CD8-positive, alpha-beta memory T cell (primary cell): Measurements from ENCODE around the gene TAF1B. TPM values are rescaled to one million over a fixed set of nuclear protein-coding genes. Genes with fewer than 3 reads are reported as not detected.
"Not testable (repeated sequence)": the region's sequence is repeated elsewhere in the genome, so short reads cannot be mapped to it uniquely, and the experiment has no call there.

Source experiments
- CTCF ChIA-PET: fragments of 350-600 bp; sonication (Branson Sonifier 250); formaldehyde crosslinking; loops from one replicate; lab custom pipeline; 2021; ENCODE audit warnings: antibody characterized with exemption; lab: Charles Lee
- POLR2A ChIA-PET: fragments of 350-600 bp; sonication (Branson Sonifier 250); formaldehyde crosslinking; loops from one replicate; lab custom pipeline; 2021; ENCODE audit warnings: antibody characterized with exemption; lab: Charles Lee
- DNase-seq, 5 donors: peaks; one replicate each; pipeline versions ENCODE4 v3.0.0 to v3.0.0-alpha.2; 2020 to 2022; ENCODE audit warnings: mixed read lengths in 1 of 5
- H3K27ac ChIP-seq: one replicate; pipeline ENCODE4 v1.7.0; 2013; ENCODE audit warnings: low read depth, mild to moderate bottlenecking, low read length, moderate library complexity
- H3K27me3 ChIP-seq: 2 replicates; pipeline ENCODE4 v1.7.0; 2013; ENCODE audit warnings: low read length, mild to moderate bottlenecking; ENCODE audit not compliant: insufficient read depth, poor library complexity, severe bottlenecking
- H3K36me3 ChIP-seq: 2 replicates; pipeline ENCODE4 v1.7.0; 2013; ENCODE audit warnings: mild to moderate bottlenecking, low read length, moderate library complexity; ENCODE audit not compliant: insufficient read depth
- H3K4me1 ChIP-seq: 2 replicates; pipeline ENCODE4 v1.7.0; 2013; ENCODE audit warnings: mild to moderate bottlenecking, low read length, moderate library complexity; ENCODE audit not compliant: insufficient read depth
- H3K4me3 ChIP-seq: 2 replicates; pipeline ENCODE4 v1.7.0; 2013; ENCODE audit warnings: mild to moderate bottlenecking, low read length
- H3K9me3 ChIP-seq: 2 replicates; pipeline ENCODE4 v1.7.0; 2013; ENCODE audit warnings: mild to moderate bottlenecking, low read length
- H3K27ac Mint-ChIP-seq, 8 donors: one replicate each; pipeline ENCODE4 v1.8.0; 2020 to 2021; ENCODE audit warnings: mixed read lengths in 8 of 8, mild to moderate bottlenecking in 6 of 8, inconsistent platforms in 3 of 8, moderate library complexity in 3 of 8
- H3K27me3 Mint-ChIP-seq, 2 donors: one replicate each; pipeline ENCODE4 v1.8.0; 2020 to 2021; ENCODE audit warnings: mixed read lengths in 2 of 2, mild to moderate bottlenecking in 1 of 2, moderate library complexity in 1 of 2
- H3K36me3 Mint-ChIP-seq, 3 donors: one replicate each; pipeline ENCODE4 v1.8.0; 2020 to 2021; ENCODE audit warnings: mixed read lengths in 3 of 3, inconsistent platforms in 1 of 3, mild to moderate bottlenecking in 1 of 3
- H3K4me1 Mint-ChIP-seq, 3 donors: one replicate each; pipeline ENCODE4 v1.8.0; 2020 to 2021; ENCODE audit warnings: mixed read lengths in 3 of 3, inconsistent platforms in 1 of 3, mild to moderate bottlenecking in 1 of 3
- H3K4me3 Mint-ChIP-seq, 7 donors: one replicate each; pipeline ENCODE4 v1.8.0; 2020 to 2021; ENCODE audit warnings: mixed read lengths in 7 of 7, mild to moderate bottlenecking in 6 of 7, moderate library complexity in 4 of 7, inconsistent platforms in 2 of 7
- H3K9me3 Mint-ChIP-seq, 5 donors: one replicate each; pipeline ENCODE4 v1.8.0; 2020 to 2022; ENCODE audit warnings: mixed read lengths in 5 of 5, mild to moderate bottlenecking in 3 of 5, moderate library complexity in 2 of 5, inconsistent platforms in 1 of 5
- polyA plus RNA-seq: library from polyadenylated mRNA; unstranded; fragments of 300-500 nt; fragmentation: Illumina TruSeq; gene quantifications from one replicate; pipeline ENCODE4 v1.2.3, GENCODE V29; 2021
- total RNA-seq, 2 experiments: library from RNA; stranded (reverse); gene quantifications; one replicate each; pipeline ENCODE4 v1.2.3, GENCODE V29; 2021

Gene TAF1B
- total and polyA plus RNA-seq, 3 experiments from 2014 or later = 19.1 to 24.3 (median 20.6) TPM

- POLR2A ChIA-PET = no interaction called here
- Histone ChIP-seq H3K36me3 (peaks cover 8% of the 10 kb centered on the region), H3K4me3 (no peak overlapping the region), H3K9me3 (no peaks in the 10 kb centered on the region), H3K27ac (no peak overlapping the region), H3K4me1 (no peaks in the 10 kb centered on the region), H3K27me3 (no peaks in the 10 kb centered on the region)
- CTCF ChIA-PET = no interaction called here
- peaks cover 0 to 65% (median 41%) of the 10 kb centered on the region in 3 donors for H3K36me3 Mint-ChIP-seq
- H3K4me3 Mint-ChIP-seq = no peak overlapping the region
- H3K27ac Mint-ChIP-seq = no peak overlapping the region
- H3K9me3 Mint-ChIP-seq = no peaks in the 10 kb centered on the region
- DNase-seq = no peak
- H3K4me1 Mint-ChIP-seq = peaks cover 0 to 8% (median 3%) of the 10 kb centered on the region in 3 donors
- H3K27me3 Mint-ChIP-seq = no peaks in the 10 kb centered on the region
These were observed 69.2 kb downstream of the TAF1B start for GRCh38 chr2:9912468-9912867.

- H3K27ac Mint-ChIP-seq = peak overlapping the region in 1 of 8 donors; percentile 32
- ChIA-PET POLR2A (no interaction called here), CTCF (no interaction called here)
- H3K4me1 ChIP-seq = no peaks in the 10 kb centered on the region
- no peak overlapping the region for H3K4me3 Mint-ChIP-seq
- H3K27me3 ChIP-seq = no peaks in the 10 kb centered on the region
- H3K9me3 ChIP-seq = no peaks in the 10 kb centered on the region
- H3K36me3 Mint-ChIP-seq = peaks cover 0 to 74% (median 32%) of the 10 kb centered on the region in 3 donors
- peaks cover 8% of the 10 kb centered on the region for H3K36me3 ChIP-seq
- no peaks in the 10 kb centered on the region for H3K4me1 Mint-ChIP-seq
- no peak overlapping the region for H3K4me3 ChIP-seq
- H3K27me3 Mint-ChIP-seq = no peaks in the 10 kb centered on the region
- DNase-seq = no peak
- H3K27ac ChIP-seq = no peak overlapping the region
- no peaks in the 10 kb centered on the region for H3K9me3 Mint-ChIP-seq
These were observed 71.3 kb downstream of the TAF1B start for GRCh38 chr2:9914384-9915065.

DNA sequence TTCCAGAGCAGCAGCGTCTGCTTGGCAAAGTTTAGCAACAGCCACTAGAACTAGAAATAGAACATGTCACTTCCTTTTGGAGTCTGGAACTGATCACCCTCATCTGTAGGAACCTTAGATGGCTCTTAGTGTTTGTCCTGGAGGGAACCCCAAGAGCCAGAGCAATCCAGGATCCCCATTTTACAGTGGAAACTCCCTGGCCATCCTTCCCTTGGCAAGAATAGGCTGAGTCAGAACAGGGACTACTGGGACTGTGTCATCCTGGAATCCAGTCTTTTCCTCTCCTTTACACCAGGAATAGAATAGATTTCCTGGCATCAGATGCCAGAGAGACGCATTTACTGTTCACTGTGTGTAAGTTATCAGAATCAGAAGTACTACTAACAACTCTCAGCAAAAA is 75.0 kb downstream of the TAF1B start:
- Mint-ChIP-seq H3K4me3 (no peak overlapping the region), H3K9me3 (no peaks in the 10 kb centered on the region), H3K27ac (peak overlapping the region in 1 of 8 donors; percentile 43), H3K27me3 (no peaks in the 10 kb centered on the region), H3K36me3 (peaks cover 4 to 70% (median 27%) of the 10 kb centered on the region in 3 donors), H3K4me1 (no peaks in the 10 kb centered on the region)
- ChIA-PET POLR2A (no interaction called here), CTCF (interaction anchor here (1.0 kb wide), 1 partner anchor 105 kb away, joined by 3 read pairs; no protein-coding TSS in a partner anchor)
- no peak for DNase-seq
- Histone ChIP-seq H3K4me3 (no peak overlapping the region), H3K9me3 (no peaks in the 10 kb centered on the region), H3K27me3 (no peaks in the 10 kb centered on the region), H3K27ac (no peak overlapping the region), H3K36me3 (no peaks in the 10 kb centered on the region), H3K4me1 (no peaks in the 10 kb centered on the region)

- H3K36me3 Mint-ChIP-seq = peaks cover 4 to 68% (median 21%) of the 10 kb centered on the region in 3 donors
- CTCF ChIA-PET = interaction anchor here (1.0 kb wide), 1 partner anchor 106 kb away, joined by 3 read pairs; no protein-coding TSS in a partner anchor
- Histone ChIP-seq H3K27ac (no peak overlapping the region), H3K9me3 (no peaks in the 10 kb centered on the region), H3K27me3 (no peaks in the 10 kb centered on the region), H3K4me1 (no peaks in the 10 kb centered on the region), H3K4me3 (no peak overlapping the region), H3K36me3 (no peaks in the 10 kb centered on the region)
- POLR2A ChIA-PET = no interaction called here
- H3K9me3 Mint-ChIP-seq = no peaks in the 10 kb centered on the region
- DNase-seq = no peak
- no peak overlapping the region for H3K27ac Mint-ChIP-seq
- no peak overlapping the region for H3K4me3 Mint-ChIP-seq
- H3K4me1 Mint-ChIP-seq = no peaks in the 10 kb centered on the region
- no peaks in the 10 kb centered on the region for H3K27me3 Mint-ChIP-seq
These were observed 76.2 kb downstream of the TAF1B start for GRCh38 chr2:9919512-9919911.

GRCh38 chr2:9927020-9927419 is 83.7 kb downstream of the TAF1B start:
- H3K27me3 ChIP-seq, H3K4me3 Mint-ChIP-seq, H3K4me1 Mint-ChIP-seq, POLR2A ChIA-PET, H3K4me3 ChIP-seq, H3K4me1 ChIP-seq, H3K27me3 Mint-ChIP-seq, H3K9me3 Mint-ChIP-seq, H3K27ac ChIP-seq, H3K9me3 ChIP-seq, CTCF ChIA-PET, H3K27ac Mint-ChIP-seq, DNase-seq, H3K36me3 ChIP-seq: not testable (repeated sequence)
- H3K36me3 Mint-ChIP-seq = peaks cover 29 to 69% (median 29%) of the 10 kb centered on the region in 3 donors

DNA sequence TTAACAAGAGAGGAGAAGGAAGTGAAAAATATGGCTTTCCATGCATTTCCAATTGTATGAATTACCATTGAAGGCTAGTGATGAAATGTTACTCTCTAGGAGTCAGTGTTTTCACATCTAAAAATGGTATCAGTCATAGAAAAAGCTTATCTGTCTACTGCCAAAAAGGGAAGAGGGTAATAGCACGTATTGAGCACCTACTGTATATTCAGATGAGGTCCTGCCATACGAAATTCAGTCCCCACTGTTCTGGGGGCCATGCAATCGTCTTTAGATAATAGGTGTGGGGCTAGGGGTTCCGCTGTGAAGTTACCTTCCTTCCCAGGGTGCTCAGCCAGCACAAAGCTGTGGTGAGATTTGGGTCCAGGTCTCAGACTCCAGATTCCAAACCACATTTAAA is 94.0 kb downstream of the TAF1B start:
- no peaks in the 10 kb centered on the region for H3K4me1 Mint-ChIP-seq

GRCh38 chr2:9937968-9938367 is 94.7 kb downstream of the TAF1B start:
- Mint-ChIP-seq H3K27ac (peak overlapping the region in 1 of 8 donors; percentile 29), H3K4me3 (no peak overlapping the region), H3K9me3 (no peaks in the 10 kb centered on the region), H3K36me3 (peaks cover 0 to 18% (median 7%) of the 10 kb centered on the region in 3 donors), H3K4me1 (no peaks in the 10 kb centered on the region), H3K27me3 (peaks cover 0 to 8% of the 10 kb centered on the region in 2 donors)
- H3K27me3 ChIP-seq = no peaks in the 10 kb centered on the region
- ChIA-PET CTCF (no interaction called here), POLR2A (no interaction called here)
- H3K4me1 ChIP-seq = no peaks in the 10 kb centered on the region
- H3K36me3 ChIP-seq = peaks cover 9% of the 10 kb centered on the region
- H3K9me3 ChIP-seq = no peaks in the 10 kb centered on the region
- H3K4me3 ChIP-seq = no peak overlapping the region
- H3K27ac ChIP-seq = no peak overlapping the region
- no peak for DNase-seq

More for the DNA sequence above, 94.0 kb downstream of the TAF1B start:
- ChIA-PET POLR2A (no interaction called here), CTCF (no interaction called here)
- no peaks in the 10 kb centered on the region for H3K4me1 ChIP-seq
- H3K27me3 ChIP-seq = no peaks in the 10 kb centered on the region
- Mint-ChIP-seq H3K27ac (no peak overlapping the region), H3K9me3 (no peaks in the 10 kb centered on the region), H3K27me3 (peaks cover 0 to 1% of the 10 kb centered on the region in 2 donors), H3K36me3 (peaks cover 0 to 25% (median 7%) of the 10 kb centered on the region in 3 donors), H3K4me3 (no peak overlapping the region)
- DNase-seq = no peak
- no peak overlapping the region for H3K4me3 ChIP-seq
- no peaks in the 10 kb centered on the region for H3K9me3 ChIP-seq
- H3K36me3 ChIP-seq = peaks cover 9% of the 10 kb centered on the region
- H3K27ac ChIP-seq = no peak overlapping the region

- H3K4me1 Mint-ChIP-seq = no peaks in the 10 kb centered on the region
- ChIA-PET CTCF (interaction anchor here (1.3 kb wide), 1 partner anchor 44 kb away, joined by 3 read pairs; no protein-coding TSS in a partner anchor), POLR2A (no interaction called here)
- no peaks in the 10 kb centered on the region for H3K9me3 ChIP-seq
- no peaks in the 10 kb centered on the region for H3K27me3 ChIP-seq
- peaks cover 0 to 6% (median 0%) of the 10 kb centered on the region in 3 donors for H3K36me3 Mint-ChIP-seq
- peak overlapping the region in 1 of 8 donors; percentile 47 for H3K27ac Mint-ChIP-seq
- no peaks in the 10 kb centered on the region for H3K4me1 ChIP-seq
- no peak overlapping the region for H3K27ac ChIP-seq
- H3K9me3 Mint-ChIP-seq = no peaks in the 10 kb centered on the region
- H3K27me3 Mint-ChIP-seq = peaks cover 0 to 15% of the 10 kb centered on the region in 2 donors
- H3K4me3 Mint-ChIP-seq = no peak overlapping the region
- no peak overlapping the region for H3K4me3 ChIP-seq
- no peaks in the 10 kb centered on the region for H3K36me3 ChIP-seq
- DNase-seq = no peak
These were observed 96.6 kb downstream of the TAF1B start for GRCh38 chr2:9939587-9940485.
